NOMO-1 treated with DMSO at 0.1 percent for 48 hours (cell line): ENCODE data around the gene LYZL6.
A peak's percentile ranks its signal among the peaks of the same experiment; 100 is the strongest.
"Not testable (repeated sequence)": the region's sequence is repeated elsewhere in the genome, so short reads cannot be mapped to it uniquely, and the experiment has no call there.

Experiments used
- DNase-seq: peaks from one replicate; lab custom pipeline; 2025; ENCODE audit not compliant: unreplicated experiment; lab: John Stamatoyannopoulos, UW

The LYZL6 gene

DNA sequence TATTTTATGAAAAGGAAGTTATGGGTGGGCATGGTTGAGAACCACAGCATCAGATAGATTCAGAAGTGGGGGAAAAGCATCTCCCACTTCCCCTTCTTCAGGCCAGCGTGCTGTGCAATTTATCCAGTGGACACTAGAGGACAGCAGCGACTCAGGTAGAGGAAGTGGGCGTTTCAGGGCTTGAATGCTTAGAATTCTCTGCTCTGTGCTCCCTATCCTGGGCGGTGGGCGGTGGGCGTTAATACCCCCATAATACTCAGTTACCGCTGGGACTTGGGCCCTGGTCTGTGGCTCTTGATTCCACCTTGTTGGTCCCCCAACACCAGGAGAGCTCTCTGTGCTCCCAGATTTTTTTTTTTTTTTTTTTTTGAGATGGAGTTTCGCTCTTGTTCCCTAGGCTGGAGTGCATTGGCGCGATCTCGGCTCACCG is 3.7 kb upstream of the LYZL6 start:
- DNase-seq, result peak; percentile 77

DNA sequence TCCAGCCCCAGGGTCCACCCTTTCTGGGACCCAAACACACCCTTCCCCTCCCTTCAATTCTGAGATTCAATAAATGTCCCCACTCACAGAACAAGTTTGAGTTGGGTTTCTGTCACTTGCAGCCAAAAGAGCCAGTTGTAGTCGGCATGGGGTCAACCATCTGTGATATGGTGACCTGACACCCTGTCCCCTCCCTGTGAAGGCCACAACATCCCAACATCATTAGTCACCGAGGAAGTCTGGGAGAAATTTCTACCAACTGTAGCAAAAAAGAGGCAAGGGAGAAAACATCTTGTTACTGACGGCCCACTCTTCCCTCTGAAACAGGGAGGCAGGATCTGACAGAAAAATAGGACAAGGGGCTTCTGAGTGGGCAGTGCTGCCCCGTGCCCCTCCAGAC is 638 bp upstream of the LYZL6 start:
- DNase-seq, result no peak

DNA sequence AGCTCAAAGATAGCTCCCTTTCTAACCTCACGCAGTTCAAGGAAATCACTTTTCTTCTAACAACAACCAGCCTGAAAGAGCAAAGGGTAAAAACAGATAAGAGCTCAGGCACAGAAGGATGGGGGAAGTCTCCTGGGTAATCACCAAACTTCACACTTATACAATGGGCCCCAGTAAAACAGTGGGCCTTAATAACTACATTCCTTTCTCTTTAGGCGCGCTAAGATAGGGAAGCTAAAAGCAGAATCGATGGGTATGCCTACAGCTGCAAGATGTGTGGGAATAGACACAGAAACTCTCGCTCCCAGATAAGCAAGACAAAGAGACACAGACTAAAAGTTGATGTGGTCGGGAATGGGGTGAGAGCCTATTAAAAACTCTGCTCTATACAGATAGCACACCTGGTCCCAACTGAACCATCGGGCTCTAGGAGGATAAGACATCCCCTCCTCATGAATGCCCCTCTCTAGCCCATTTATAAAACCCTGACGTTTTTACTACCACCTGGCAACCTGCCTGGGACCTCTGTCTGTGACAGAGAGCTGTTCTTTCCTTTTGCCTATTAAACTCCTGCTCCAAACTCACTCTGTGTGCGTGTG is 826 bp downstream of the LYZL6 start:
- DNase-seq, result no peak

DNA sequence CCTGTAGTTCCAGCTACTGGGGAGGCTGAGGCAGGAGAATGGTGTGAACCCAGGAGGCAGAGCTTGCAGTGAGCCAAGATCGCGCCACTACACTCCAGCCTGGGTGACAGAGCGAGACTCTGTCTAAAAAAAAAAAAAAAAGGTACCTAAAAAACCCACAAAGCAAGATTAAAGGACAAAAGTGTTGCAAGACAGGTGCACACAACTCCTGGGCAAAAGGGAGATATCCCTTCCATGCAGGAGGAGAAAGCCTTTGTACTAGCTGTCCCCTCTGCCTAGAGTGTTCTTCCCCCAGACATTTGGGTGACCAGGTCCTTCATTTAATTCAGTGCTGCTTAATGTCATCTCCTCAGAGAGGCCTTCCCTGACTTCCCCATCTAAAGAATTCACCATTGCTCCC is 5.0 kb downstream of the LYZL6 start:
- not testable (repeated sequence) for DNase-seq

DNA sequence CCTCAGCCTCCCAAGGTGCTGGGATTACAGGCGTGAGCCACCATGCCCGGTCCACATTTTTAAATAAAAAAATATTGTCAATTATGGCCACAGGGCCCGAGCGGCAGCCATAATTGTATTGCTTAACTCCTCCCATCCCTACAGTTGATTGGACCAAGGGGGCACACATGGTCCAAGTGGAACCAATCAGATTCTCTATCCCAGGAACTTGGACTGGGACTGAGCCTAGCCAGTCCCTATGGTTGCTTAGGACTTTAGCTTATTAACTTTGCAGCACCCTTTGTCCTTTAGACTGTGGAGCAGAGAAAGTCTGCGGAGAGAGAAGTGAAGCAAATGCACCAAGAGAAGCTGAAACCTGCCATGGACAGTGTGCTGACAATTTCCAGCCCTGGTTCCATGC is 7.5 kb downstream of the LYZL6 start:
- DNase-seq, result no peak

DNA sequence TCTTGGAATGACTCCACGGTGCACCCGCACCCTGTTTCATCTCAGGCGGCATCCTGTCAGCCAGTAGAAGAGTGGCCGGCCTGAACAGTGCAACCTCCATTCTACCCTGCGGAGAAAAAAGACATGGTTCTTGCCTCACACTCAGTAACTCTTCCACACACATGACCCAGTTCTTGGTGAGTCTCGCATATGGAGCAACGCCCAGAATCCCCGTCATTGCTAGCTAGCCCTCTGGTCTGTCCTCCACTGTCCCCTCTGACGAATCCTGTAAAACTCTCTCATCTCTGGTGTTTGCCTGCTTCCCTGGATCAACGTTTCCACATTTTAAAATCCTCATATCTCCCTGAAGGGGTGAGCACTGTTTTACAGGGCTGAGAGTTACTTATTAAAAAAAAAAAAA is 8.8 kb downstream of the LYZL6 start:
- no peak for DNase-seq

DNA sequence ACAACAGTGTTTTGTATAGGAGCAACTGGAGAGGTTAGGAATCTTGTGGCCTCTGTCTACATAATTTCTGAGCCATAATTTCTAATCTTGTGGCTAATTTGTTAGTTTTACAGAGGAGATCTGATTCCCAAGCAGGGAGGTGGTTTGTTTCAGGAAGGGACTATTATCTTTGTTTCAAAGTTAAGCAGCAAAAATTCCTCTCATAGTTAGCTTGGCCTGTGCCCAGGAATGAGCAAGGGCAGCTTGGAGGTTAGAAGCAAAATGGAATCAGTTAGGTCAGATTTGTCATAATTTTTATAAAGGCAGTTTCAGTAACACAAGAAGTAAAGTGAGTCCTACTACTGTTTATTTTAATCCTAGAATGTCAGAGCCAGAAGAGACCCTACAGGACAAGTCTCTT is 10.9 kb downstream of the LYZL6 start:
- DNase-seq, result no peak

DNA sequence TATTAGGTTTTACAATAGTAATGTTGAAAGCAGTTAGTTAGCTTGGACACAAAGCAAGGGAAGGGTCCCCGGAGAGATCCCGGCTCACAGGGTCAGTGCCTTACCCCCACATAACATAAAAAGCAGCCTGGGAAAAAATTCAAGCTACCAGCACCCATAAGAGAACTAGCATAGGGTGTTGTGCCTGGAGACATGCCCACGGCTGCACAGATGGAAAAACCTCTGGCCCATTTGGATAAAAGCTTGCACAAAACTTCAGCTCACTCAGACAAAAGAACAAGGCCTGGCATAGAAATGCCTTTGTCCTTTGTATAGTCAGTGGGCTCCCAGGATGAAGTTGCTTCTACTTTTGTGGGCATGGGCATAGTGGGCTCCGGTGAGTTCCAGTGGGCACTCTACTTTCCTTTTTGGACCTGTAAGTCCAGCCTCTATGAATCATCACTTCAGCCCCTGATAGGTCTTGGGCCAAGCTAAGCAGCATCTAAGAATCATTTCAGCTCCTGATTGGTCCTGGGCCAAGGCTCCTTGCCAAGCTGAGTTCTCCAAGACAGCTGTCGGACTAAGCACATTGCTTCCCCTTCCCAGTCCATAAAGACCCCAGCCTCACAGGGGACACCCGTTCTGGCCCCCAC is 11.6 kb downstream of the LYZL6 start:
- DNase-seq, result no peak

DNA sequence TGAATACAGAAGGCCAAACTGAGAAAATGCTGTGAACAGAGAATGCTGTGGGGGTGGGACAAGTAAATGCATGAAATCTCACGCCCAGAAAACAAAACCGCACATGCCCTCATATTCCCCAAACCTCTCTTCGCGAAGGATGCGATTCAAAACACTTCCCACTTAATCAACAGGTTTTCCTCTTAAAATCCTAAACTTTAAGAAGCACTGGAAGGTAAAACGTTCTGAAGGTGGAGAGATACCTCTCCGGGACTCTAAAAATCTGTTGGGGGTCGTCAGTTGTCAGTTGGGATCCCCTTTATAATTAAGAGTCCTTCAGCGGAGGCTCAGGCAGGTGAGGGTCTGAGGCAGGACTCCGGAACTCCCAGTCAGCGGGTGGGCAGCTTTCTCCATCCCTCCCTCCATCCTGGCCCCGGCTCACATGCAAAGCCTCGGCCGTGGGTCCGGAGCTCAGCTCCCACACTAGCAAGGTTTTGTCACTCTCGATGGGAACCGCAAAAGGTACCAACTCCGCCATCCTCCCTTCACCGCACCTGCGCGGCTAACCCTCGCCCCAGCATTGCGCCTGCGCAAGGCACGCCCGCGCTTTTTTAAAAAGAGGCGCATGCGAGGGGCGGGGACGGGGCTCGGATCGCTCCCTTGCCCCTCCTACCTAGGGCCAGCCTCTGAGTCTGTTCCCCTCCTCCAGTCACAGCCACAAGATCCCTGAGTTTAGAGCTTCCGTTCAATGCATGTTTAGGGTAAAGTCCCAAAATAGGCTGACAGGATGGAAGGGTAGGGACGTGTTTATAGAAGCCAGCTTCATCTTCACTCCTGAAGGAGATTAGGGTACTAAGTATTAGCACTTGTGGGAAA is 13.1 kb downstream of the LYZL6 start, which contains the start of gene RDM1:
RDM1 (minus strand) TSS at position 563 of the 855 bp plus-strand sequence; CDS start at position 517, 46 bp downstream.
- DNase-seq, result peak; percentile 86

DNA sequence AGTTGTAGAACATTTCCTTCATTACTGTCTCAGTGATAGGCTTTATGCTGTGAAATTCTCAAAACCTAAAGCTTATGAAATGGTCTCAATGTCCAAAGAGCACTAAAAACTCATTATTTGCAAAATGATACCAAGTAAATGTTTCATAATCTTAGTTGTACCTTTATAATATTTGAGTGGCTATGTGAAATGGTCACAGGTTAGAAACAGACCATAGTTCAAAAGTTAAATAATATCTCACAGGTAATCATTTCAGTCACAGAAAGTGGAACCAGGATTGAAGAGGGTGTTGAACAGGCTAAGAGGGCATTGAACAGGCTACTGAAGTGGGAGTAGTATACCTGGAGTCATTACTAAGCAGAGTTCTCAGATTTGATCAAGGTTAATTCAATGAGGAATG is 15.8 kb downstream of the LYZL6 start:
- DNase-seq, result no peak

DNA sequence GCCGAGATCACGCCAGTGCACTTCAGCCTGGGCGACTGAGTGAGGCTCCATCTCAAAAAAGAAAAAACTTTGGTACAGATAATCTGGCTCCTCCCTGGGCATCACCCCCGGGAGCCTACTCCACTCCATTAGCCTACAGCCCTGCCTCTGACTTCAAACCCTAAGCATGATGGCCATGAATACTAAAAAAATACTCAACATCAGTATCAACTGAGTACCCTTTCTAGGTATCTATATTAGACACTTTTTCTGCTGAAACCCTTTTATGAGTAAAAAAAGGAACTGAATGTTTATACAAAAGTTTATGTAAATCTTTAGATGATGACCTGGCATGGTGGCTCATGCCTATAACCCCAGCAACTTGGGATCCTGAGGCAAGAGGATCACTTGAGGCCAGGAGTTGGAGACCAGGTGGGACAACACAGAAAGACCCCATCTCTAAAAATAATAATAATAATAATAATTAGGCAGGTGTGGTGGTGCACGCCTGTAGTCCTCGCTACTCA is 19.9 kb downstream of the LYZL6 start:
- DNase-seq, result no peak

DNA sequence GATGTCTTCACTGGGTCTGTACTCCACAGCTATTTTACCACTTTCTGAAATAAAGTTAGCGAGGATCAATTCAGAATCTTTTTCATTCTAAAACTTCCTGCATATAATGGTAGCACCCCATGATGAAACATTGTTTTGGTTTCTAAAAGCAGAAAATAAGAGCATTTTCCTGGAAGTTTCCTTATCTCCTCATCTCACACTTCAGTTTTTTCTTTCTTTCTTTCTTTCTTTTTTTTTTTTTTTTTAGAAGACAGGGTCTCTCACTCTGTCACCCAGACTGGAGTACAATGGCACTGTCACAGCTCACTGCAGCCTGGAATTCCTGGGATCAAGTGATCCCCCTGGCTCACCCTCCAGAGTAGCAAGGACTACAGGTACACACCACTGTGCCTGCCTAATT is 23.3 kb downstream of the LYZL6 start:
- DNase-seq, result no peak

DNA sequence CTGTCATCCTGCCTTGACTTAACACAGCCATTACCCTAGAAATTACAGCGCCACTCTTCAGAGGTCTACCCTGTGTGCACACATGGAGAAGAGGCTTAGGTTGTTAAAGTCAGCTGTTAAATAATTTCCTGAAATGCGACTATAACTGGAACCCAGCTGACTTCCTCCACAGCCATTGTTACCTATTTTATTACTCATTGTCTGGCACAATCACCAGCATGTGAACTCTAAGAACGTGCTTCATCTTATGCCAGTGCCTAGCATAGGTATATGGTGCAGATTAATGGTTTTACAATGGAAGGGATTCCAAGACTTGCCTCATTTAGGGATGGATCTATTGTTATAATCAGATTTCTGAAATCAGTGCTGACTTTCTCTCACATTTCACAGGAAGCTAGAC is 24.8 kb downstream of the LYZL6 start:
- peak; percentile 40 for DNase-seq

DNA sequence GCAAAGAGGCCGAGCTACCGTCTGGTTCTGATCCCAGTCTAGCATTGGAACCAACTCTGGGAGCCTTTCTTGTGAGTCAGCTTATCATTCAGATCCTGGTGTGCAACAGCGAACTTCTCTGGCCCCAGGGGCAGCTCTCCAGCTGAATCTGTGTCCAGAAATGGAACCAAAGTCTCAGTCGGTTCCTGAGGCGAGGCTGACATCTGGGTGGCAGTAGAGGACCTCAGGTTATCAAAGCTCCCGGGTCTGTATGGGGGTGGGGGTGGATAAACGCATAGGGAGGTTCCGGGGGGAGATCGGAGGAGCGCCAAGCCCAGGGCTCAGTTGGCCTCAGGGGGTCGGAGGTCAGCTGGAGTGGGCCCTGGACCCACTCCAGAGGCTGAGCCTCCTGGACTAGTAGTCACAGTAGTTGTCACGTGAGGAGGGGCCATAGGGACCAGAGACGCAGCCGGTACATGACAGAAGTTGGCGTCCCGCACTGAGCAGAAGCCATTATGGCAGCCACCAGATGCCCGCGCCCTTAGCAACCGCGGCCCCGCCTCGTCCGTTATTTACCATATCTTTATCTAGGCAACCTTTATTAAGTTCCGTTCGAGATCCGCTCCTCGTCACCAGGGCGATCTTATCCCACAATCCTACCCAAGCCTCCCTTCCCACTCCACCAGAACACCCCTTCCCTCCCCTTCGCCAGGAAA is 25.8 kb downstream of the LYZL6 start:
- DNase-seq, result no peak

DNA sequence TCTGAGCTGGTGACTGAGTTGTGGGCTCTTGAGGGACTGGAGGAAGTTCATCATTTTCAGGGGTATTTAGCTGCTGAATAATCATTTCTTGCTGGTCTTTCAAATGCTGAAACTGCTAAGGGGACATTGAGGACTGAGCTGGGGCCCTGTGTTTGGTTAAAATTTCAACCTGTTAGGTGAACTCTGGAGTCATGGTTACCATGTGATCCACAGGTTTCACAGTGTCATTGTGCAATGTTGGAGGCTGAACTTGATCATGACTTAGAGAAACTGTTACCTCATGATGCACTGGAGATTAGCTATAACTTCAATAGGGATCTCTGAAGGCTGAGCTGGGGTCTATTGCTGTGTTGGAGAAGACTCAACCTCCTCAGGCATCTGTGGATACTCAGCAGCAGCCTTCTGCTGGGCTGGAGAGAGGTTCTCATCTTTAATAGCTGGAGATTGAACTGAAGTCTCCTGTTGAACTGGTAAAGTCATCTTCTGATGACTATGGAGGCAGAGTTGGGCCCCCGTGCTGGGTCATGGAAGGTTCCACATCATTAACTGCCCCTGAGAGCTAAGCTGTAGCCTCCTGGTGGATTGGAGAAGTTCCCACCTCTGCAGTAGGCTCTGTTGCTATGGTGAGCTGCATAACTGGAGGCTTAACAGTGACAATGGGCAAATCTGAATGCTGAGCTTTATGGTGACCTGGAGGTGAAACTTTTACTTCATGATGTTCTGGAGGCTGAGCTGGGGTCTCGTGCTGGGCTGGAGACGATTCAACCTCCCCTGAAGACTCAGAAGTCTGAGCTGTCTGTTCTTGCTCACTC is 28.2 kb downstream of the LYZL6 start:
- DNase-seq, result no peak

DNA sequence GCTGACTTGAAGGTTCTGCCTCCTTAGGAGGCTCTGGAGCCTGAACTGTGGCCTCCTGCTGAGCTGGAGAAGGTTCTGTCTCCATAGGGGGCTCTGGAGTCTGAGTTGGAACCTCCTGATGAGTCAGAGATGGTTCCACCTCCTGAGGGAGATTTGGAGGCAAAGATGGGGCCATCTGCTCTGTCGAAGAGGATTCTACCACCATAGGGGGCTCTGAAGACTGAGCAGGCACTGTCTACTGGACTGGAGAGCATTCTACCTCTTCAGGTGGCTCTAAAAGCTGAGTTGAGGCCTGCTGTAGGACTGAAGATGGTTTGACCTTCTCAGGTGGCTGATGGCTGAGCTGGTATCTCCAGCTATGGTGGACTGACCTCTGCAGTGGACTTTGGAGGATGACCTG is 29.2 kb downstream of the LYZL6 start:
- DNase-seq, result no peak

DNA sequence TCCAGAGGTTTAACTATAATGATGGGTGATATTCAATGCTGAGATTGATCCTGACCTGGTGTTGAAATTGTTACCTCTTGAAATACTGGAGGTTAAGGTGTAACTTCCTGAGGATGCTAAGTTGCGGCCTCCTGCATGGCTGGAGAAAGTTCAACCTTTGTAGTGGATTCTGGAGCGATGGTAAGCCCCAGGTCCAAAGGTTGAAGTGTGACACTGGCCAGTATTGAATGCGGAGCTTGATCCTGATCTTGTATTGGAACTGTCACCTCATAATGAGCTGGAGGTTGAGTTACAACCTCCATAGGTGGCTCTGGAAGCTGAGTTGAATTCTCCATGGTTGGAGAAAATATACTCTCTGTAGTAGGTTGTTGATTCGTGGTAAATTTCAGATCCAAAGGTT is 29.9 kb downstream of the LYZL6 start:
- no peak for DNase-seq

DNA sequence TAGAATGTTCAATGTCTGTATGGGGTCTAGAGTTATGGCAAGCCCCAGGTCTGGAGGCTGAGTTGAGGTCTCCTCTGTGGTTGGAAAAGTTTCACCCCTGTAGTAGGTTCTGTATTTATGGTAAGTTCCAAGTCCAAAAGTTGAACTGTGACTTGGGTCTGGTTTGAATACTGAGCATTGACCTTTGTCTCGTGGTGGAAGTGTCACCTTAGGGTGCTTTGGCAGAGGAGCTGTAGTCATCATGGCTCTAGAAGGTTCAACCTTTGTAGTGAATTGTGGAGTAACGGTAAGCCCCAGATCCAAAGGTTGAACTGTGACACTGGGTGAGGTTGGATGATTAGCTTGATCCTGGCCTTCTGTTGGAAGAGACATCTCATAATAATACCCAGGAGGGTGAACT is 30.6 kb downstream of the LYZL6 start:
- DNase-seq, result no peak

DNA sequence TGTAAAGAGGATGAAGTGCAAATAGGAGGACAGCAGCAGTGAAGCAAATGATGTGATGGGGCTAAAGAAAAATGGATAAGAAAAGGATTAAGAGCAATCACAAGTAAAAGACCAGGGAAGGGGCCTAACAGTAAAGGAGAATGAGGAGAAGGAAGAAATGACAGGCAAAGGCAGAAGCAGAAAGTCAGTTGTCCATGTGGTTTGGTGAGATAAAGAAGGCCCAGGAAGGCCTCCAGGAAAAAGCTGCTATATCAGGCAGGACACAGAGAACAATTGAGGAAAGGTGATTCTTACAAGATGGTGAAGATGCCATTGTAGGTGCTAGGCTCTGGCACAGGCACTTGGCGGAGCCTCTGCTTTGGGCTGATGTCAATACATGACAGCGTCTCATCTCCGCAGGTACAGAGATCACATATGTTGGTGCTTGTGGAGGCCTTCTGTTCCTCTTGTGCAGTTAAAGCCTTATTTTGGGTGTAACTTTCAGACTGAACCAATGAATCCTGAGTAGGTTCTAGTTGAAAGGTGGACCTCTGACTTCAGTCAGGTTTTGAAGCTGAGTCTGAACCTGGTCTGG is 31.1 kb downstream of the LYZL6 start:
- no peak for DNase-seq

DNA sequence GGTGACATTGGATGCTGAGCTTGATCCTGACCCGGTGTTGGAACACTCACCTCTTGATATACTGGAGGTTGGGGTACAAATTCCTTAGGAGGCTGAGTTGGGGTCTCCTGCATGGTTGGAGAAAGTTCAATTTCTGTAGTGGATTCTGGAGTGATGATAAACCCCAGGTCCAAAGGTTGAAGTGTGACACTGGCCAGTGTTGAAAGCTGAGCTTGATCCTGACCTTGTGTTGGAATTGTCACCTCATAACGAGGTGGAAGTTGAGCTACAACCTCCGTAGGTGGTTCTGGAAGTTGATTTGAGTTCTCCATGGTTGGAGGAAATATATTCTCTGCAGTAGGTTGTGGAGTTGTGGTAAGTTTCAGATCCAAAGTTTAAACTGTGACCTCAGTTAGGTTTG is 34.1 kb downstream of the LYZL6 start:
- no peak for DNase-seq
